HepG2 (cell line): Measurements from ENCODE around the gene ANO9. TPM values are rescaled to one million over a fixed set of nuclear protein-coding genes. Genes with fewer than 3 reads are reported as not detected.

ENCODE experiments used
- ATAC-seq: fragments of 200-7000 bp; cut with Tn5 transposase; 3 replicates; pipeline ENCODE4 v1.9.1; 2020; ENCODE audit warnings: mild to moderate bottlenecking, moderate library complexity
- BruUV-seq: library from RNA; stranded (reverse); fragments of 400-500 nt; replicated peaks from 2 replicates; lab custom pipeline; 2021; lab: Mats Ljungman, UMichigan
- CTCF ChIA-PET: fragments of 300-600 bp; formaldehyde crosslinking; extraction: SDS; loops from one replicate; lab custom pipeline; 2021; ENCODE audit warnings: low total read pairs, inconsistent platforms, low intra/inter-chr PET ratio; lab: Yijun Ruan, JAX
- POLR2A ChIA-PET: fragments of 350-600 bp; sonication (Branson Sonifier 250); formaldehyde crosslinking; loops from one replicate; lab custom pipeline; 2020; ENCODE audit warnings: antibody characterized with exemption, inconsistent platforms; lab: Yijun Ruan, JAX
- DNase-seq: peaks from one replicate; pipeline ENCODE4 v3.0.0-alpha.2; 2015; ENCODE audit warnings: low spot score
- FAIRE-seq: peaks from 3 replicates; lab custom pipeline; 2011; peaks lifted over from hg19 to GRCh38; lab: Jason Lieb, UNC
- H2AFZ ChIP-seq: one replicate; pipeline ENCODE4 v1.6.1; 2011; ENCODE audit warnings: low read length, inconsistent platforms
- H3K27ac ChIP-seq: fragments of 300-600 bp; 3 replicates; pipeline ENCODE4 v1.8.0; 2011; ENCODE audit warnings: mixed run types, mild to moderate bottlenecking, mixed read lengths, low read length, inconsistent platforms; ENCODE audit not compliant: insufficient read depth; ENCODE audit errors: extremely low read length
- H3K27me3 ChIP-seq, 2 experiments: fragments of 200-600 bp in 1 of 2; 2 replicates in 1 of 2; 3 replicates in 1 of 2; pipeline versions ENCODE4 v1.6.0 to v1.8.0; 2011; ENCODE audit warnings: low read length in 2 of 2, mild to moderate bottlenecking in 2 of 2, moderate library complexity in 2 of 2, inconsistent platforms in 1 of 2; ENCODE audit not compliant: insufficient read depth in 2 of 2, control insufficient read depth in 1 of 2
- H3K36me3 ChIP-seq, 2 experiments: fragments of 200-600 bp in 1 of 2; replicated peaks in 1 of 2; 2 replicates in 1 of 2; 3 replicates in 1 of 2; pipeline versions ENCODE4 v1.5.1 to v1.8.0; 2011; ENCODE audit warnings: low read length in 2 of 2, inconsistent platforms in 1 of 2; ENCODE audit not compliant: insufficient read depth in 2 of 2, control insufficient read depth in 1 of 2
- H3K4me1 ChIP-seq: 2 replicates; pipeline ENCODE4 v1.5.1; 2012; ENCODE audit warnings: low read length, inconsistent platforms; ENCODE audit not compliant: insufficient read depth
- H3K4me2 ChIP-seq: 2 replicates; pipeline ENCODE4 v1.6.0; 2011; ENCODE audit warnings: low read depth, low read length, inconsistent platforms
- H3K4me3 ChIP-seq, 3 experiments: fragments of 200-600 bp in 1 of 3; sonication (generic), shearing (Covaris generic) in 1 of 3; replicated peaks in 1 of 3; 2 replicates each; pipeline ENCODE4 v1.5.1; 2011 to 2016; ENCODE audit warnings: low read length in 3 of 3, inconsistent platforms in 2 of 3, low read depth in 2 of 3, mild to moderate bottlenecking in 2 of 3, control low read depth in 1 of 3, mixed read lengths in 1 of 3; ENCODE audit not compliant: insufficient read depth in 1 of 3
- H3K79me2 ChIP-seq: one replicate; pipeline ENCODE4 v1.6.1; 2011; ENCODE audit warnings: low read length, inconsistent platforms; ENCODE audit not compliant: insufficient read depth
- H3K9ac ChIP-seq: 2 replicates; pipeline ENCODE4 v1.6.0; 2011; ENCODE audit warnings: mild to moderate bottlenecking, low read depth, low read length, inconsistent platforms; ENCODE audit not compliant: insufficient read depth
- H3K9me3 ChIP-seq: 2 replicates; pipeline ENCODE4 v1.5.1; 2012; ENCODE audit warnings: mild to moderate bottlenecking, low read length
- H4K20me1 ChIP-seq: 2 replicates; pipeline ENCODE4 v1.6.0; 2011; ENCODE audit warnings: inconsistent platforms, mild to moderate bottlenecking, low read length, moderate library complexity; ENCODE audit not compliant: insufficient read depth
- AGO2 ChIP-seq: fragments of 200-400 bp; formaldehyde crosslinking; optimal IDR thresholded peaks from 2 replicates; pipeline ENCODE3; 2017; ENCODE audit warnings: mild to moderate bottlenecking, low read depth, low read length, moderate library complexity
- BCL6 ChIP-seq: IDR thresholded peaks from 2 replicates; pipeline ENCODE4 v1.6.1; 2016; ENCODE audit warnings: missing genetic modification reagents, missing compliant biosample characterization
- GTF2F1 ChIP-seq: fragments of 150-350 bp; IDR thresholded peaks from 2 replicates; pipeline ENCODE4 v1.6.1; 2014; ENCODE audit warnings: low read length
- KDM1A ChIP-seq: IDR thresholded peaks from 2 replicates; pipeline ENCODE4 v1.6.1; 2016; ENCODE audit warnings: missing compliant biosample characterization
- NFRKB ChIP-seq: fragments of 450-650 bp; IDR thresholded peaks from 2 replicates; pipeline ENCODE4 v1.6.1; 2017
- PLRG1 ChIP-seq: fragments of 450-650 bp; conservative IDR thresholded peaks from 2 replicates; pipeline ENCODE4 v1.6.1; 2016
- RAD21 ChIP-seq: fragments of 450-650 bp; formaldehyde crosslinking; IDR thresholded peaks from 2 replicates; pipeline ENCODE4 v1.5.0; 2020; ENCODE audit warnings: mild to moderate bottlenecking
- ZHX1 ChIP-seq: sonication (generic); formaldehyde crosslinking; IDR thresholded peaks from 2 replicates; pipeline ENCODE4 v1.8.1; 2022; ENCODE audit warnings: low read depth, mild to moderate bottlenecking, missing genetic modification reagents
- ZNF34 ChIP-seq: sonication (generic); formaldehyde crosslinking; IDR thresholded peaks from 2 replicates; pipeline ENCODE4 v1.4.0; 2020; ENCODE audit warnings: mild to moderate bottlenecking, missing genetic modification reagents, borderline replicate concordance
- ZNF772 ChIP-seq: sonication (generic); formaldehyde crosslinking; IDR thresholded peaks from 2 replicates; pipeline ENCODE4 v1.5.0; 2020; ENCODE audit warnings: mild to moderate bottlenecking, missing genetic modification reagents
- WGBS: methylation state at CpG from one replicate; pipeline ENCODE4 v1.1.6; 2017; ENCODE audit warnings: low lambda C conversion rate; 5-methylcytosine and 5-hydroxymethylcytosine counted together
- in situ Hi-C: cut with HindIII; loops from 2 replicates; pipeline ENCODE4 v1.10.0; 2017; ENCODE audit warnings: low pct_unique_long_range_greater_than_20kb; ENCODE audit not compliant: extremely low pct_ligation_motif_present
- intact Hi-C: fragments of 100-400 bp; cut with micrococcal nuclease; formaldehyde crosslinking; loops from one replicate; pipeline ENCODE4 v1.10.0; 2022; ENCODE audit not compliant: unreplicated experiment
- polyA plus RNA-seq, 8 experiments: library from polyadenylated mRNA; depleted of rRNA in 3 of 8; stranded (reverse) in 7 of 8; unstranded in 1 of 8; fragments of >200 nt; fragmentation: Illumina TruSeq in 4 of 8; extraction: Trizol in 4 of 8; gene quantifications; 2 replicates each; pipeline versions ENCODE4 v1.2.1 to v1.2.3, GENCODE V29; 2011 to 2016; ENCODE audit warnings: low read depth in 4 of 8, missing spikeins in 1 of 8, mixed read lengths in 1 of 8; ENCODE audit not compliant: insufficient read depth in 1 of 8
- total RNA-seq, 5 experiments: library from RNA; depleted of rRNA; stranded (reverse); fragments of >200 nt; fragmentation: Illumina TruSeq; extraction: Trizol; gene quantifications; 2 replicates each; pipeline ENCODE4 v1.2.3, GENCODE V29; 2016; ENCODE audit warnings: low read depth in 1 of 5
- TF ChIP-seq, protein P1 (sequence below): sonication (generic); formaldehyde crosslinking; IDR thresholded peaks from 2 replicates; pipeline ENCODE4 v1.4.0; 2020; ENCODE audit warnings: missing genetic modification reagents

ANO9 gene
- total and polyA plus RNA-seq, 2 of the 13 experiments (the other 11 are each of a cell fraction or from before 2014, with no cell fraction given) = 8.9 to 14.3 TPM

DNA sequence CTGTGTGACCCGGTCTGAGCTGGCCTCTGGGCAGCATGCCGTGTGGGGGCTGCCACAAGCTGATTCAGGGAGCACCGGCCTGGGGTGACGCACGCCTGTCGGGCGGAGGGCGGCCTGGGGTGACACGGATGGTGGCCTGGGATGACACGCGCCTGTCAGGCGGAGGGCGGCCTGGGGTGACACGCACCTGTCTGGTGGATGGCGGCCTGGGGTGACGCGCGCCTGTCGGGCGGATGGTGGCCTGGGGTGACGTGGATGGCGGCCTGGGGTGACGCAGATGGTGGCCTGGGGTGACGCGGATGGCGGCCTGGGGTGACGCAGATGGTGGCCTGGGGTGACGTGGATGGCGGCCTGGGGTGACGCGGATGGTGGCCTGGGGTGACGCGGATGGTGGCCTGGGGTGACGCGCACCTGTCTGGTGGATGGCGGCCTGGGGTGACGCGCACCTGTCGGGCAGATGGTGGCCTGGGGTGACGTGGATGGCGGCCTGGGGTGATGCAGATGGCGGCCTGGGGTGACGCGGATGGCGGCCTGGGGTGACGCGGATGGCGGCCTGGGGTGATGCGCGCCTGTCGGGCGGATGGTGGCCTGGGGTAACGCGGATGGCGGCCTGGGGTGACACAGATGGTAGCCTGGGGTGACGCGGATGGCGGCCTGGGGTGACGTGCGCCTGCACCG lies 29.8 kb upstream of the ANO9 start:
- no TSS peak for BruUV-seq
- Histone ChIP-seq H3K9me3 (no peaks in the 10 kb centered on the region), H2AFZ (no peak overlapping the region), H3K27ac (no peak overlapping the region), H3K4me1 (peaks cover 19% of the 10 kb centered on the region), H4K20me1 (no peaks in the 10 kb centered on the region), H3K36me3 (peaks cover 1 to 8% of the 10 kb centered on the region in 2 experiments; a peak in 2 of 5 replicates), H3K4me2 (no peak overlapping the region), H3K27me3 (no peaks in the 10 kb centered on the region), H3K79me2 (peaks cover 15% of the 10 kb centered on the region), H3K9ac (no peak overlapping the region), H3K4me3 (no peak overlapping the region)
- CTCF ChIA-PET = no interaction called here
- POLR2A ChIA-PET = no interaction called here
- FAIRE-seq (no peak), ATAC-seq (no peak), DNase-seq (no peak)
- in situ Hi-C loops = no loop called here
- WGBS = 97% methylated on average over 61 of the region's 61 CpGs
- intact Hi-C loops = no loop called here
- peak; percentile 40 for TF ChIP-seq AGO2
- TF ChIP-seq, protein P1, sequence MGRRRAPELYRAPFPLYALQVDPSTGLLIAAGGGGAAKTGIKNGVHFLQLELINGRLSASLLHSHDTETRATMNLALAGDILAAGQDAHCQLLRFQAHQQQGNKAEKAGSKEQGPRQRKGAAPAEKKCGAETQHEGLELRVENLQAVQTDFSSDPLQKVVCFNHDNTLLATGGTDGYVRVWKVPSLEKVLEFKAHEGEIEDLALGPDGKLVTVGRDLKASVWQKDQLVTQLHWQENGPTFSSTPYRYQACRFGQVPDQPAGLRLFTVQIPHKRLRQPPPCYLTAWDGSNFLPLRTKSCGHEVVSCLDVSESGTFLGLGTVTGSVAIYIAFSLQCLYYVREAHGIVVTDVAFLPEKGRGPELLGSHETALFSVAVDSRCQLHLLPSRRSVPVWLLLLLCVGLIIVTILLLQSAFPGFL (CRISPR knock-in tag) = no peak

DNA sequence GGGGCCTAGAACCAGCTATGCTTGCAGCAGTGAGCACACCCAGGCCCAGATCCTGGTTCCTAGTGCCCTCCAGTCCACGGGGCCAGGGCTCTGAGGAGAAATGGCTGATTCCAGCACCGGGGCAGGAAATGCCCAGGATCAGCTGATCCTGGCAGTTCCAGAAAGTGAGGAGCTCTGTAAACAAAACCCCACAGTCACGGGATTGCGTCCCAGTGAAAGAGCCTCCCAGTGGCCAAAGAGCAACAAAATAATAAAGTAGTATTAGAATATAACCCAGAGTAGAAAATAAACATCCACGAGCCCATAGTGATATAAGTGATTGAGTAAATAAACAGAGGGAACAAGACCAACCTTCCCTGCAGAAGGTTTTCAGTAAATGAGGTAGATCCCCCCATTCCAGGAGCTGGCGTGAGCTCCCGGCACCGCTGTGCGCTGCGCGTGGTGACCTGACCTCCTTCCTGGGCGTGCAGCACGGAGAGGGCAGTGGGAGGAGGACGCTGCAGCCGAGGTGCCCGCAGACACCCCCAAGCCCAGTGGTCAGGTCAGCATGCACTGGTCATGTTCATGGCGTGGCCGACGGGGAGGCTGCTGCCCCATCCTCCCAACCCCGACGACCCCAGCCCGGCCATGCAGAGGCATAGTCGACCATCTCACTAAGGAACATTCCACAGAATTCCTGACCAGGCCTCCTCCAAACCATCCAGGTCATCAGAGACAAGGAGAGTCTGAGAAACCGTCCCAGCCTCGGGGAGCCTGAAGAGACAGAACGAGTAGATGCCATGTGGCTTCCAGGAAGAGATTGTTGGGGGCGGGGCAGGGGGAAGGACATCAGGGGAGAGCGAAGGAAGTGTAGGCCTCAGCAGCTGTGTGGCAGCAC lies 28.1 kb upstream of the ANO9 start:
- DNase-seq = peak; percentile 83
- TF ChIP-seq KDM1A = no peak
- peak; percentile 38; the same call in 1 of the 2 replicates for TF ChIP-seq ZHX1
- peak; percentile 40 for TF ChIP-seq AGO2
- TF ChIP-seq BCL6 (CRISPR knock-in tag) = peak; percentile 30; the same call in 1 of the 2 replicates
- TF ChIP-seq NFRKB = no peak
- no peak for TF ChIP-seq GTF2F1
- no peak for TF ChIP-seq PLRG1
- no peak for TF ChIP-seq RAD21 (CRISPR knock-in tag)
- TF ChIP-seq ZNF772 (CRISPR knock-in tag) = peak; percentile 43; the same call in 1 of the 2 replicates
- no peak for TF ChIP-seq ZNF34 (CRISPR knock-in tag)

More for the DNA sequence above, 28.1 kb upstream of the ANO9 start:
- Histone ChIP-seq H2AFZ (no peak overlapping the region), H3K36me3 (peaks cover 0 to 9% of the 10 kb centered on the region in 2 experiments; a peak in 4 of 5 replicates), H4K20me1 (no peaks in the 10 kb centered on the region), H3K27ac (peak overlapping the region; percentile 90), H3K4me3 (peak overlapping the region; percentile 32 to 71 (median 43)), H3K79me2 (peaks cover 10% of the 10 kb centered on the region), H3K4me2 (peak overlapping the region; percentile 100), H3K4me1 (peaks cover 19% of the 10 kb centered on the region), H3K9ac (peak overlapping the region; percentile 83), H3K9me3 (no peaks in the 10 kb centered on the region), H3K27me3 (no peaks in the 10 kb centered on the region)
- intact Hi-C loops (no loop called here), in situ Hi-C loops (no loop called here)
- FAIRE-seq = peak; percentile 59
- CTCF ChIA-PET = interaction anchor here (1.1 kb wide), 1 partner anchor 48 kb away, joined by 5 read pairs; no protein-coding TSS in a partner anchor
- BruUV-seq = no TSS peak
- 72% methylated on average over 26 of the region's 28 CpGs for WGBS
- POLR2A ChIA-PET = interaction anchor here (0.8 to 1.4 kb wide), 11 partner anchors 9 to 349 kb away, joined by 3 to 10 read pairs (median 4); partner anchors contain the start of genes PNPLA2, PTDSS2 and RNH1
- ATAC-seq = peak; percentile 89
